Endothelial cell of umbilical vein (primary cell): ENCODE results near the gene SLC13A1. TPM values are rescaled to one million over a fixed set of nuclear protein-coding genes. Genes with fewer than 3 reads are reported as not detected.
A peak's percentile ranks its signal among the peaks of the same experiment; 100 is the strongest.

ENCODE experiments used
- BruUV-seq: library from RNA; stranded (reverse); fragments of 400-500 nt; replicated peaks from 2 replicates; lab custom pipeline; 2021; lab: Mats Ljungman, UMichigan
- CTCF ChIA-PET: fragments of 300-600, 350-600 bp; sonication (Branson Sonifier 250); formaldehyde crosslinking; loops from one replicate; lab custom pipeline; 2021; ENCODE audit warnings: antibody characterized with exemption, inconsistent platforms; lab: Charles Lee
- POLR2A ChIA-PET: fragments of 300-600, 350-600 bp; sonication (Branson Sonifier 250); formaldehyde crosslinking; loops from one replicate; lab custom pipeline; 2021; ENCODE audit warnings: antibody characterized with exemption, inconsistent platforms; lab: Charles Lee
- DNase-seq: peaks from one replicate; pipeline ENCODE4 v3.0.0-alpha.2; 2011; ENCODE audit warnings: low read depth, low spot score
- FAIRE-seq: peaks from 2 replicates; lab custom pipeline; 2011; peaks lifted over from hg19 to GRCh38; lab: Jason Lieb, UNC
- H2AFZ ChIP-seq: 2 replicates; pipeline ENCODE4 v1.6.0; 2012; ENCODE audit warnings: low read depth, low read length, control low read depth, inconsistent platforms
- H3K27ac ChIP-seq: 2 replicates; pipeline ENCODE4 v1.5.1; 2011; ENCODE audit warnings: low read depth, mild to moderate bottlenecking, control low read depth, low read length, moderate library complexity; ENCODE audit not compliant: insufficient read depth
- H3K27me3 ChIP-seq, 2 experiments: 2 replicates each; pipeline versions ENCODE4 v1.6.0 to v1.6.1; 2011; ENCODE audit warnings: low read length in 2 of 2, mixed read lengths in 1 of 2; ENCODE audit not compliant: control insufficient read depth in 2 of 2, insufficient read depth in 2 of 2
- H3K36me3 ChIP-seq, 2 experiments: 2 replicates in 1 of 2; 3 replicates in 1 of 2; pipeline ENCODE4 v1.5.1; 2011; ENCODE audit warnings: low read length in 2 of 2, mild to moderate bottlenecking in 1 of 2, moderate library complexity in 1 of 2; ENCODE audit not compliant: control insufficient read depth in 2 of 2, insufficient read depth in 2 of 2; ENCODE audit errors: extremely low read depth in 1 of 2
- H3K4me1 ChIP-seq: 3 replicates; pipeline ENCODE4 v1.5.1; 2011; ENCODE audit warnings: mild to moderate bottlenecking, low read length; ENCODE audit not compliant: control insufficient read depth, insufficient read depth; ENCODE audit errors: extremely low read depth
- H3K4me2 ChIP-seq: 2 replicates; pipeline ENCODE4 v1.6.1; 2011; ENCODE audit warnings: low read length, control low read depth, mixed read lengths; ENCODE audit not compliant: insufficient read depth
- H3K4me3 ChIP-seq, 3 experiments: fragments of 200-600 bp in 1 of 3; sonication (generic), shearing (Covaris generic) in 1 of 3; replicated peaks in 1 of 3; 2 replicates each; pipeline ENCODE4 v1.5.1; 2011 to 2016; ENCODE audit warnings: control low read depth in 3 of 3, low read length in 3 of 3, mild to moderate bottlenecking in 2 of 3, inconsistent platforms in 1 of 3, low read depth in 1 of 3, moderate library complexity in 1 of 3; ENCODE audit not compliant: insufficient read depth in 1 of 3
- H3K79me2 ChIP-seq: 2 replicates; pipeline ENCODE4 v1.6.0; 2012; ENCODE audit warnings: low read length, inconsistent platforms; ENCODE audit not compliant: control insufficient read depth, insufficient read depth
- H3K9ac ChIP-seq: replicated peaks from 2 replicates; pipeline ENCODE3; 2011; ENCODE audit warnings: low read length, control low read depth; ENCODE audit not compliant: insufficient read depth; ENCODE audit errors: extremely low read depth
- H3K9me1 ChIP-seq: replicated peaks from 3 replicates; pipeline ENCODE4 v1.6.0; 2011; ENCODE audit warnings: mild to moderate bottlenecking, low read length; ENCODE audit not compliant: control insufficient read depth, insufficient read depth; ENCODE audit errors: extremely low read depth
- H3K9me3 ChIP-seq: replicated peaks from 2 replicates; pipeline ENCODE4 v1.5.1; 2012; ENCODE audit warnings: low read length, inconsistent platforms; ENCODE audit not compliant: control insufficient read depth, insufficient read depth
- H4K20me1 ChIP-seq: replicated peaks from 2 replicates; pipeline ENCODE3; 2011; ENCODE audit warnings: mild to moderate bottlenecking, low read length; ENCODE audit not compliant: control insufficient read depth, insufficient read depth; ENCODE audit errors: extremely low read depth
- CTCF ChIP-seq, 2 donors: IDR thresholded peaks; 1 replicate in 1 of 2; 2 replicates in 1 of 2; pipeline ENCODE4 v1.5.1; 2011; ENCODE audit warnings: low read length in 2 of 2, mild to moderate bottlenecking in 2 of 2, moderate library complexity in 2 of 2, control low read depth in 1 of 2, inconsistent platforms in 1 of 2, low read depth in 1 of 2; ENCODE audit not compliant: insufficient read depth in 1 of 2; ENCODE audit errors: extremely low read depth in 1 of 2
- FOS ChIP-seq: IDR thresholded peaks from 2 replicates; pipeline ENCODE4 v1.6.1; 2011; ENCODE audit warnings: mild to moderate bottlenecking, low read length, moderate library complexity, borderline replicate concordance; ENCODE audit not compliant: insufficient read depth
- GATA2 ChIP-seq: IDR thresholded peaks from 2 replicates; pipeline ENCODE4 v1.7.0; 2011; ENCODE audit warnings: low read depth, mild to moderate bottlenecking, moderate library complexity, mixed read lengths, low read length; ENCODE audit not compliant: insufficient read length, insufficient read depth
- MAX ChIP-seq: IDR thresholded peaks from 2 replicates; pipeline ENCODE4 v1.6.1; 2011; ENCODE audit not compliant: insufficient read depth, insufficient read length
- POLR2A ChIP-seq: IDR thresholded peaks from 2 replicates; pipeline ENCODE4 v1.6.1; 2012; ENCODE audit warnings: low read depth, mild to moderate bottlenecking, control low read depth, low read length
- POLR2AphosphoS5 ChIP-seq: IDR thresholded peaks from 2 replicates; pipeline ENCODE4 v1.6.1; 2012; ENCODE audit warnings: low read depth, mild to moderate bottlenecking, control low read depth, low read length, moderate library complexity; ENCODE audit not compliant: insufficient read depth
- dilution Hi-C: fragments of 300-500 bp; cut with MboI; formaldehyde crosslinking; loops from one replicate; pipeline ENCODE4 v1.15.0; 2019; ENCODE audit warnings: low sequenced_read_pairs; ENCODE audit not compliant: extremely low pct_ligation_motif_present
- intact Hi-C: fragments of 100-400 bp; cut with micrococcal nuclease; formaldehyde crosslinking; loops from one replicate; pipeline ENCODE4 v1.10.0; 2022
- polyA plus RNA-seq, 4 experiments: library from polyadenylated mRNA; depleted of rRNA in 3 of 4; stranded (reverse) in 3 of 4; unstranded in 1 of 4; fragments of >200 nt; gene quantifications; 2 replicates each; pipeline versions ENCODE4 v1.2.1 to v1.2.3, GENCODE V29; 2011 to 2012; ENCODE audit warnings: missing spikeins in 1 of 4
- total RNA-seq: library from RNA; stranded (reverse); gene quantifications from 2 replicates; pipeline ENCODE4 v1.2.3, GENCODE V29; 2021

Gene SLC13A1
- total and polyA plus RNA-seq, 2 donors (not counting 3 experiments of a cell fraction or from before 2014, with no cell fraction given) = not detected

GRCh38 chr7:123209786-123210185 is 10.0 kb upstream of the SLC13A1 start:
- intact Hi-C loops (loop anchor here (2.0 kb wide), 1 partner anchor 157 kb away; no protein-coding TSS in a partner anchor), dilution Hi-C loops (no loop called here)
- H3K9ac ChIP-seq = no peak overlapping the region
- H4K20me1 ChIP-seq = no peaks in the 10 kb centered on the region
- ChIA-PET POLR2A (no interaction called here), CTCF (interaction anchor here (1.4 to 3.4 kb wide), 3 partner anchors 35 to 662 kb away, joined by 3 to 64 read pairs (median 13); no protein-coding TSS in a partner anchor)
- no peaks in the 10 kb centered on the region for H3K36me3 ChIP-seq
- TF ChIP-seq GATA2 = peak; percentile 85
- TF ChIP-seq POLR2A = no peak
- TF ChIP-seq MAX = no peak
- TF ChIP-seq FOS = peak; percentile 46
- no peak overlapping the region for H3K27ac ChIP-seq
- no peaks in the 10 kb centered on the region for H3K4me1 ChIP-seq
- no peaks in the 10 kb centered on the region for H3K27me3 ChIP-seq
- H3K79me2 ChIP-seq = no peaks in the 10 kb centered on the region
- DNase-seq (peak; percentile 67), FAIRE-seq (no peak)
- no peak overlapping the region for H3K4me3 ChIP-seq
- H3K4me2 ChIP-seq = no peak overlapping the region
- BruUV-seq = no TSS peak
- H2AFZ ChIP-seq = no peak overlapping the region
- H3K9me3 ChIP-seq = no peaks in the 10 kb centered on the region
- no peaks in the 10 kb centered on the region for H3K9me1 ChIP-seq

- Histone ChIP-seq H3K27me3 (no peaks in the 10 kb centered on the region), H3K79me2 (no peaks in the 10 kb centered on the region), H3K9ac (no peak overlapping the region), H3K4me1 (no peaks in the 10 kb centered on the region), H3K4me3 (no peak overlapping the region), H2AFZ (no peak overlapping the region), H3K36me3 (no peaks in the 10 kb centered on the region), H3K9me3 (no peaks in the 10 kb centered on the region), H3K4me2 (no peak overlapping the region), H4K20me1 (no peaks in the 10 kb centered on the region), H3K9me1 (no peaks in the 10 kb centered on the region), H3K27ac (no peak overlapping the region)
- CTCF ChIA-PET = interaction anchor here (0.7 to 3.4 kb wide), 7 partner anchors 15 to 663 kb away, joined by 3 to 64 read pairs (median 6); no protein-coding TSS in a partner anchor
- intact Hi-C loops = loop anchor here (2.0 kb wide), 1 partner anchor 158 kb away; no protein-coding TSS in a partner anchor
- dilution Hi-C loops = no loop called here
- DNase-seq = peak; percentile 11
- FAIRE-seq = peak; percentile 66
- POLR2A ChIA-PET = no interaction called here
- BruUV-seq = no TSS peak
- peak in 1 of 2 donors; percentile 29 for TF ChIP-seq CTCF (IDR thresholded peaks at IDR 0.05; ENCODE audit: extremely low read depth in 1 of 2, insufficient read depth in 1 of 2, low read depth in 1 of 2, low read length in 2 of 2)
- no peak for TF ChIP-seq POLR2AphosphoS5
Measured at GRCh38 chr7:123208793-123209192, 9.0 kb upstream of the SLC13A1 start.
